AML-193 (cell line): ENCODE measurements around the gene CSGALNACT2.
"Not testable (repeated sequence)": the region's sequence is repeated elsewhere in the genome, so short reads cannot be mapped to it uniquely, and the experiment has no call there.

ENCODE experiments used
- DNase-seq, 2 experiments: peaks; one replicate each; lab custom pipeline; 2025; lab: John Stamatoyannopoulos, UW

Gene CSGALNACT2

GRCh38 chr10:43216931-43217562 is 78.8 kb downstream of the CSGALNACT2 start:
- no peak for DNase-seq

- DNase-seq = no peak
Measured at GRCh38 chr10:43217563-43218205, 79.4 kb downstream of the CSGALNACT2 start.

GRCh38 chr10:43218206-43218950 is 80.1 kb downstream of the CSGALNACT2 start:
- DNase-seq = no peak

DNA sequence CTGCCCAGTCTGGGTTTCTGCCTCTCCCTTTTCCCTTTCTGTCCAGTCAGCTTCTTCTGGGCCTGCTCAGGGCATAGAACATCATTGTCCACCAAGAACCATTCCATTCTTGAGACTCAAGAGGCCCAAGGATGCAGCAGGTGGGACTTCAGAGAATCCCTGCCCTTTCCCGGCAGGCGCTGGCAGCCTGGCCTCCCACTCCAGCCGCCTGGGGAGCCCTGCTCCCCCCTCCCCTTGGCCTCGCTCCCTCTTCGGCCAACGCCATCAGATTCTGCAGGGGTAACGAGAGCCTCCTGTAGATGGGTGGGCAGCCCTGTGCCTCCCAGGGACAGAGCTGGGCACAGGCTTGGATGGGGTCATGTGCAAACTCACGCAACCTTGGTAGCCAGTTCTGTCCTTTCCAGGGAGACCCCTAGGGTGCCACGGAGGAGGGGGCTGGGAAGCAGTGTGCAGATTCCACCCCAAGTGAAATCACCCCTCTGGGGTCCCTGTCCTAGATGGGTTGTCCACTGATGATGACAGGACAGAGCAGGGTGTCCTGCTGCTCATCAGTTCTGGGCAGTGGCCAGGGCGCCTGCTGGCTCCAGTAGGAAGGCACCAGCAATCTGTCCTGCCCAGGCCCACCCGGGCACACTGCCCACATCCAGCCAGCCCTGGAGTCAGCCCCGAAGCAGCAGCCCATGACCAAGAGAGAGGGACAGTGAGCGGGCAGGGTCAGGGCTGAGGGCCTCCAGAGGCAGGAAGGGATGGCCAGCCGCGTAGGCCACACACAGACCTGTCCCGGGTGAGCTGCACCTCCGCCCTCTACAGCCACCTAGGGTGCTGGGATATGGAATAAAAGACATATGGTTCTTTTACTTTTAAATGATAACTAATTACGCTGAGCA is 80.9 kb downstream of the CSGALNACT2 start:
- DNase-seq = no peak

GRCh38 chr10:43219848-43220247 is 81.6 kb downstream of the CSGALNACT2 start:
- DNase-seq = no peak

DNA sequence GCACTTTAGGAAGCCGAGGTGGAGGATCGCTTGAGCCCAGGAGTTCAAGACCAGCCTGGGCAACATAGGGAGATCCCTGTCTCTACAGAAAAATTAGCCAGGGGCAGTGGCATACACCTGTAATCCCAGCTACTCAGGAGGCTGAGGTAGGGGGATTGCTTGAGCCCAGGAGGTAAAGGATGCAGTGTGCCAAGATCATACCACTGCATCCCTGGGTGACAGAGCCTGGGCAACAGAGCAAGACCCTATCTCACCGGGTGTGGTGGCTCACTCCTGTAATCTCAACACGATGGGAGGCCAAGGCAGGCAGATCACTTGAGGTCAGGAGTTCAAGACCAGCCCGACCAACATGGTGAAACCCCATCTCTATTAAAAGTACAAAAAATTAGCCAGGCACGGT is 82.0 kb downstream of the CSGALNACT2 start:
- not testable (repeated sequence) for DNase-seq

- no peak for DNase-seq
Measured at GRCh38 chr10:43220657-43221418, 82.6 kb downstream of the CSGALNACT2 start.

- DNase-seq = no peak
Measured at GRCh38 chr10:43221419-43222209, 83.4 kb downstream of the CSGALNACT2 start.

DNA sequence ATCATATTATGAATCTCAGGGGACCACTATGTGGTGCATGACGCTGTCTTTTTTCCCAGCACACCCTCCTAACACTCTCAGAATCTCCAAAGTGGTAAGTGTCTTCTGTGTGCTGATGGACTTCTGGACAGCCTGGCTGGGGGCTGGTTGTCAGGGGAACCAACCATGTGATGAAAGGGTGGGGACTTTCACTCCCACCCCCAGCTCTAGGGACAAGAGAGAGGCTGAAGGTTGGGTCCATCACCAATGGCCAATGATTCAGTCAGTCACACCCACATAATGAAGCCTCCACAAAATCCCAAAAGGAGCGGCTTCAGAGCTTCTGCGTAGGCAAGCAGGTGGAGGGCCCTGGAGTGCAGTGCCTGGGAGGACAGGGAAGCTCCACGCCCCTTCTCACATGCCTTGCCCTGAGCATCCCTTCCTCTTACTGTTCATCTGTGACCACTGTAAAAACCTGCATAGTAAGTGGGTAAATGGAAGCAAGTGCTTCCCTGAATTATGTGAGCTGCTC is 84.0 kb downstream of the CSGALNACT2 start:
- no peak for DNase-seq

- no peak for DNase-seq
Measured at GRCh38 chr10:43223056-43223455, 84.8 kb downstream of the CSGALNACT2 start.

DNA sequence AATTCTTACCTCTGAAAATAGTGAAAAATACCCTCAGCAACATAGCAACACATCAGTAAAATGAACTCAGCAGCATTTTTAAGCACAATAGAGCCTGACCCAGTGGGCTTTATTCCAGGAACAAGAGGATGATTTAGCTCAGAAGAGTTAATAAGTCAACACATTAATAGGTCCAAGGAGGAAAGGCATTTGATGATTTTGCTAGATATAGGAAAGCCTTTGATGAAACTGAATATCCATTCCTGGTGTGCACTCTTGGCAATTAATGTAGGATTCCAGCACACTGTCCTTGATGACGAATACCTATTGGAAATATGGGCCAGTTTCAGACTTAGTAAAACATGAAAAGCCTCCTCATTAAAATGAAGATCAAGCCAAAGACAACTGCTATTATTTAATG is 86.1 kb downstream of the CSGALNACT2 start:
- no peak for DNase-seq

DNA sequence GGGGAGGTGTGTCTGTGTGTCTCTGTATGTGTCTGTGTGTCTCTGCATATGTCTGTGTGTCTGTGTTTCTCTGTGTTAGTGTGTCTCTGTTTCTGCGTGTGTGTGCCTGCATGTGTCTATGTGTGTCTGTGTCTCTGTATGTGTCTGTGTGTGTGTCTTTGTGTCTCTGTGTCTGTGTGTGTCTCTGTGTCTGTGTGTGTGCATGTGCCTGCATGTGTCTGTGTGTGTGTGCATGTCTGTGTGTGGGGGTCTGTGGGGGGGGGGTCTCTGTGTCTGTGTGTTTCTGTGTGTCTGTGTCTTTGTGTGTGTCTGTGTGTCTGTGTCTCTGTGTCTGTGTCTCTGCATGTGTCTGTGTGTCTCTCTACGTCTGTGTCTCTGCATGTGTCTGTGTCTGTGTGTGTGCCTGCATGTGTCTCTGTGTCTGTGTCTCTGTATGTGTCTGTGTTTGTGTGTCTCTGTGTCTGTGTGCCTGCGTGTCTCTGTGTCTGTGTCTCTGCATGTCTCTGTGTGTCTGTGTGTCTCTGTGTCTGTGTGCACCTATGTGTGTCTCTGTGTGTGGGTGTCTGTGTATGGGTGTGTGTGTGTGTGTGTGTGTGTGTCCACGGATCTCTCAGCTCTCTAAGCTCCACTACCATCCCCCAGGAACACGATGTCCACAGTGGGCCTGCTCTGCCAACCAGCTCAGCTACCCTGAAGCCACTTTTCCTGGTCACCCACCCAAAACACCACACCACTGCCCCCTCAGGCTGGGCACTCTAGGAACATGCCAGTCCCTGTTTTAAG is 87.0 kb downstream of the CSGALNACT2 start:
- no peak for DNase-seq

DNA sequence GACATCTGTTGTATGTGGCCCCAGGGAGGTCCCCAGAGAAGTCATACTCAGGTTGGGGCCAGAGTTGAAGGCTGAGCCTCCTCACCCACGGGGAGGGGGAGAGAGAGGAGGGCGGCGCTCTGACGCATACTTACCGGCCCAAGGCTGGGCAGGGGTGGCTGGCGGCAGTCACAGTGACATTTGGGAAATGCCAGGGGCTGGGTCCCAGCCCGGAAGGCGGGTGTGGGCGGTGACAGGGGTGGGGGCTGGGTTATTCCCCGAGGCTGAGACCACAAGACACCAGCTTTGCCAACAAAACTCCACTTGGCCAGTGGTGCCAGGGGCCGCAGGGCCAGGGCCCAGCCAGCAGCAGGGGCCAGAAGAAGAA is 87.5 kb downstream of the CSGALNACT2 start:
- no peak for DNase-seq

- no peak for DNase-seq
Measured at GRCh38 chr10:43226441-43226840, 88.2 kb downstream of the CSGALNACT2 start.

- no peak for DNase-seq
Measured at GRCh38 chr10:43226851-43227845, 88.9 kb downstream of the CSGALNACT2 start.

DNA sequence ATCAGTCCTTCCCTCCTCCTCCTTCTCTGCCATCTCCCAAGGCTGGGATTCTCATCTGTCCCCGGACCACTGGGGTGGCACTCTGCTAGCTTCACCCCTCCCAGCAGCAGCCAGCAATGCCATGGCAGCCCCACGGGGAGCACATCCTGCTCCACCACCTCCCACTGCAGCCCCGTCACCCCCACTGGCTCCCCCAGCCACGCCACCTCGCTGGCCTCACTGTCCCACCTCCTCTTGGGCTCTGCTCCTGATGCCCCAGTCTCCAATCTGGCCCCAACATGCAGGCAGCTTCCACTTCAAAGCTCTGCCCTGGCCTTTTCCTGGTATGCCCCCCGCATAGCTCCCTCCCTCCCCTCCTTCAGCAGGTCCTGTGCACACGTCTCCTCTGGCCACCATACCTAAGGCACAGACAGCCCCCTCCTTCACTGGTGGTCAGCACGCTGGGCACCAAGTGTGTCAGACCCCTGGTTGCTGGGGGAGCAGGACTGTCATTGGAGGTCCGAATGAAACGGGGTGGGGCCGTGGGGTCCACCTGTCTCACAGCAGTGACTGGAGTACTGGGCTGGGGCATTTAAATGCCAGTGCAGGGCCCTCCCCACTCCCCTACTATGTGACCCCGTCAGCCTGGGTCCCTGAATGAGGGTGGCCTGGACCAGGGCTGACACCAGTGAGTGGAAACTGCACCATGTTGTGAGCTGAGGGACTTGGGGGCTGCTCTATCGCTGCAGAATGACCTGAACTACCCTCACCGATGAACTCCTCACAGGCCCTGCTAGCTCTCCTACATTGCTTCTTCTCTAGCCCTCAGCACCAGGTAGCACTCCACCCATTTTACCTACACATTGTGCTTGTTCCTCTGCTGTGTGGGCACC is 89.9 kb downstream of the CSGALNACT2 start:
- no peak for DNase-seq

DNA sequence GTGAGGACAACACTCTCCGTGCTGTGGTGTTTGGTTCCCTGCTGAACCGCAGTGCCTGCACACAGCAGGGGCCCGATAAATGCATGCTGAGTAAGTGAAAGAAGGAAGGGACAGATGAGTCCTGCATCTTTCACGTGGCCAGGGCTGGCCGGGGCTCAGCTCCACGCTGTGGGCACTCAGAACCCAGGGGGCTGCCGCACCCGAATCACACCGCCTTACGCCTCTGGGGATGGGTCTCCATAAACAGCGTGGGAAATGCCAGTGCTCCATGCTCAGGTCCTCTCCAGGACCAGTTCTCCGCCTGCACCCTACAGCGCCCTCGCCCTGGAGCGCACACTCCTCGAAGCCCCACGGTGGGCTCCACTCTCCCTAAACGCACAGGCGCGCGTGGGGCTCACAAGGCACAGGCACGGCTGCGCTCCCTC is 90.5 kb downstream of the CSGALNACT2 start:
- no peak for DNase-seq
